Cerebellar nuclear complex (tissue), 1 donor: Measurements from ENCODE around the gene MBOAT7.
A peak's percentile ranks its signal among the peaks of the same experiment; 100 is the strongest.
"Not testable (repeated sequence)": the region's sequence is repeated elsewhere in the genome, so short reads cannot be mapped to it uniquely, and the experiment has no call there.

ENCODE experiments used
- DNase-seq, 2 experiments: peaks; one replicate each; lab custom pipeline; 2025; lab: John Stamatoyannopoulos, UW

MBOAT7 gene

DNA sequence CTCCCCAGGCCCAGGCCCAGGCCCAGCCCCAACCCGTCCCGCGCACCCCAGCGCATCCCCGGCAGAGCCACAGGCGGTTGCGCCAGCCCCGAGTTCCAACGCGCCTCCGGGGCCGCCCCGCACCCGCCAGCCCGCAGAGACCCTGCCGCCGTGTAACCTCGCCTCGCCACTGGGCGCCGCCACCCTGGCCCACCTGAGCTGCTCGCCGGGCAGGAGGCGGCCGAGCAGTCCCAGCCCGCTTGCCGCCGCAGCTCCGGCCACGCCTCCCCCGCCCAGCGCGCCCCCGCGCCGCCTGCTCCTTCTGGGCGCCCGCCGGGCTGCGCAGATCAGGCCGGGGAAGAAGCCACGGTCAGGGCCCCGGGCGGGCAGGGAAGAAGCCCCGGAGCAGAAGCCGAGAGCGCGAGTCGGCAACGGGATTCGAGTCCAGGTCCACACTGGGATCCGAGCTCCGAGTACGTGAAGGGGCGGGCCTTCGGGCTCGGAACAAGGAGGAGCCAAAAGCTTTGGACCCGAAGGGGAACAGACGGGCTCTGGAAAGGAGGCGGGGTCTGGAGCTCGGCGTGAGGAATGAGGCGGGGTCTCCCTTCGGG, at the start of gene MBOAT7:
Gene MBOAT7, minus strand, starts transcription at position 436 of the 590 bp plus-strand sequence. CDS start 1,072 bp downstream, outside the sequence.
- peak in 1 of 2 experiments; percentile 97 for DNase-seq

- DNase-seq: no peak
Observed at GRCh38 chr19:54233941-54234340, 44.6 kb upstream of the MBOAT7 start.

DNA sequence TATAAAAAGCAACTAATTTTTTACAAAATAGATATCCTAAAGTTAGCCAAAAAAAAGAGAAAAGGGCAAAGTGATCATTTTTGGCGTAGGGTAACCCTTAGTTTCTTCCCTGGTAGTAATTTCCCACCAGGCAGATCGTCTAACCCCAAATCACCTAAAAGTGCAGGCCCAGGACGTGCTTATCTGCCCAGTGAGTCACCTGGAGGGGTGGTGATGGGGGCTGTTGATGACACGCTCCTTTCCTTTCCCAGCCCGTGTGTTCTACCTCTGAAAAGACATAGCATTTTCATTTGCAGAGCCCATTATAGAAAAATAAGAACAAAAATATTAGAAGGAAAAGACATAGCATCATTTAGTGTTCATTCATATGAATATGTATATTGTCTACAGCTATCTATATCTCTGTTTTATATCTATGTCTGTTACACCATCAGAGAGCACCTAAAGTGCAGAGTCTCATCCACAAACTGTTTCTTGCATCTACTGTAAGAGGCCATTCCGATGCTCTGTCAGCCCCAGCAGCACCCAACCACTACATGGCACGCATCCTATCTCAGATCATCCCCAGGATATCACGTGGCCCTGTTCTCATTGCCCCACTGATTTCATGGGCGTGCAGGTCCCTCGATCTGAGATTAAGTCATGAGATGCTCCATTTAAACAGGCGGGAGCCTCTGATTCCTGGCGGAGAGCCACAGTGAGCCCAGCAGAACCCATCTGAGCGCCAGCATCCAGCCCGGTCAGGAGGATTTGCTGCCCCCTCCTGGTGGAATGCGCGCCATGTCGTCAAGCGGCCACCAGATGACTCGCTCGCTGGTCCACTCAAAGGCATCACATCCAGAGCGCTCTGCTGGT, 41.9 kb upstream of the MBOAT7 start:
- DNase-seq: peak in 1 of 2 experiments; percentile 11

GRCh38 chr19:54230031-54230430, 40.7 kb upstream of the MBOAT7 start:
- DNase-seq: no peak

GRCh38 chr19:54229146-54229545, 39.8 kb upstream of the MBOAT7 start:
- DNase-seq: no peak

DNA sequence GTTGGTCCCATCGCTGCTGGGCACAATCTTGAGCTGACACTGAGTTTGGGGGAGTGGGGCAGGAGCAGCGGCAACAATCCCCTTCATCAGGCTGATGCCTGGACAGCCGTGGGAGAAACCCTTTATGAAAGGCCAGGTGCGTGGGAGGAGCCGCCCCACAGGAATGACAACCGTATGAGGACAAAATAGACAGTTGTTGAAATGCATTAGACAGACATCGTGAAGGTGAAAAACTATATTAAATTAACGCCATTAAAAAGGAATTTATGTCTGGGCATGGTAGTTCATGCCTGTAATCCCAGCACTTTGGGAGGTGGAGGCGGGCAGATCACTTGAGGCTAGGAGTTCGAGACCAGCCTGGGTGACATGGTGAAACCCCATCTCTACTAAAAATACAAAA, 35.2 kb upstream of the MBOAT7 start:
- DNase-seq: not testable (repeated sequence)

DNA sequence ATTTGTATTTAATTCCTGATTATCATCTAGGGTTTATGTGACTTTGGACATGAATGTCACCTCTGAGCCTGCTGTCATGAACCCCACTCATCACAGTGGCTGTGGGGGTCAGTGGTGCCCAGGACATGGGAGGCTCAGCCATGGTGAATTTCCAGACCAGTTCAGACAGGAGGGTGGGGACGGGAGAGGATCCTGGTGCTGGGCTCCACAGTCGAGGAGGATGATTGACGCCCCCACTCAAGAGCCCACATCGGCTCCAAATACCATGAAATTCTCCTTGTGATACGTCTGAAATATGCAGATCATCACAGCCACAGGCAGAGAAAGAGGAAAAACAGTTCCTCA, 34.5 kb upstream of the MBOAT7 start:
- DNase-seq: not testable (repeated sequence)

DNA sequence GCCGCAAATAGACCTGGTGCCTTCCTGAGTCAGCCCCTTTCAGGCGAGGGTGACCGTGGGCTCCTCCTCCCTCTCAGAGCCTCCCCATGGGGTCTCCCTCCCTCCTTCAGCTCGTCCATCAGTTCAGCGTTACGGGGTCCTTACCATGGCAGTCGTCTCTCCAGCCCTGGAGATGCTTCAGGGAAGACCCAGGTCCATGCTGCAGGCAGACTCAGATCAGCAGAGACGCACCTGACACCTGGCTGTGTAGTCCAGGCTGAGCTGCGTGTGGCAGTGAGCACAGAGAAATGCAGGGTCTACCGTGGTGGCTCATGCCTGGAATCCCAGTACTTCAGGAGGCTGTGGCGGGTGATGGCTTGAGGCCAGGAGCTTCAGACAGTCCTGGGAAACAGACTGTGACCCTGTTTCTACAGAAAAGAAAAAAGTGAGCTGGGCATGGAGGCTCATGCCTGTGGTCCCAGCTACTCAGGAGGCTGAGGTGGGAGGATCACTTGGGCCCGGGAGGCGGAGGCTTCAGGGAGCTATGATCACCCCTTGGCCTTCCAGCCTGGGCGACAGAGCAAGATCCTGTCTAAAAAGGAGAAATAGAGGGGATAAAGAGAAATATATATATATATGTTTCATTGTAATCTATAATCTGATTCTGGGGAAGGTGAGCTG, 34.0 kb upstream of the MBOAT7 start:
- not testable (repeated sequence) for DNase-seq

DNA sequence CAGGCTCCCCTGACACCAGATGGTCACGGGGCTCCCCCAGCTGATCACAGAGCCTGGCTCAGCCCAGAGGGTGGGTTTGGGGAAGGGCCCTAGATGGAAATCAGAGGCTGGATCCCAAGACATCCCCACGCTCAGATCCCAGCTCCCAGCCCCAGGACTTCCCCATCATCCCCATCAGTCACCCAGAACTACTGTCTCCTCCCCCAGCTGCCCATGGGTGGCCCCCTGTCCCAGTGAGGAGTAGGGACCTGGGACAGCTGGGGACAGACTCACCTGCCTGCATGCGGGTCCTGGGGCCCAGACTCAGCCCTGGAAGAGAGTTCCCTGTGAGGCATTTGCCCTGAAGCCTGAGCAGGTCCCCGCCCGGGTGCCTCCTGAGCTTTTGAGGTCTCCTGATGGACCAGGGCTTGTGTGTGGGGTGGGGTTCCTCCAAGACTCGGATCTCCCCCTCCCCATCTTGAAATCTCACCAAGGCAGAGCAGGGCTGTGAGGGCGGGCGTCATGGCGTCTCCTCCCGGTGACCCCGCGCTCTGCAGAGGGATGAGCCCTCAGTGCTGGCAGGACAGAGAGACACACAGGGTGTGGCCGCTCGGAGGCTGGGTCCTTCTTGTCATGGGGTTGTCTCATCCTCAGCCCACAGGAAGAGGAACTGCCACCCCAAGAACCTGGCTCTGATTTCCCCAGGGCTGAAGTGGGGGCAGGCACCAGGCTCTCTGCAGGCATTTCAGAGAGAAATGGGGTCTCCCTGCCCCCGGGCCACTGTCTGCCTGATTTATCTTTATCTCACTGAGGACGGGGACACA, 33.3 kb upstream of the MBOAT7 start, which contains the start of gene LILRB3:
Gene LILRB3, minus strand, starts transcription at position 534 of the 803 bp plus-strand sequence. Its CDS starts 31 bp downstream, at position 503.
- not testable (repeated sequence) for DNase-seq

DNA sequence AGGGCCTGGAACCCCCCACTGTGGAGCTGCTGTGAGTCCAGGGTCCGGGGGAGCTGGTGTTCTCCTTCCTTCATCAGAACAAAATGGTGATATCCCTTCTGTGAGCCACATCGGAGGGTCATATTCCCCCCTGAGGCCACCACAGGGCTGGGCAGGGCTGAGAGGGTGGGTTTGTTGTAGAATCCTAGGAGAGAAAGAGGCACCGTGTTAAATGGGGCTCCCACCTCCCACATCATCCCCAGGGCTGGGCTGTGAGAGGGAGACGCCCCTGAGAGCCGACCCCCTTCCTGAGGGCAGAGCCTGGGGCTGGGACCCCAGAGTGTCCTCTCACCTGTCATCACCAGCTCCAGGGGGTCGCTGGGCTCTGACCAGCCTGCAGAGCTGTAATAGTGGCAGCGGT, 32.6 kb upstream of the MBOAT7 start:
- DNase-seq: not testable (repeated sequence)

GRCh38 chr19:54219702-54220101, 30.3 kb upstream of the MBOAT7 start:
- not testable (repeated sequence) for DNase-seq

- DNase-seq: no peak
Observed at GRCh38 chr19:54218960-54219661, 29.7 kb upstream of the MBOAT7 start.

- DNase-seq: no peak
Observed at GRCh38 chr19:54218259-54218658, 28.9 kb upstream of the MBOAT7 start.

DNA sequence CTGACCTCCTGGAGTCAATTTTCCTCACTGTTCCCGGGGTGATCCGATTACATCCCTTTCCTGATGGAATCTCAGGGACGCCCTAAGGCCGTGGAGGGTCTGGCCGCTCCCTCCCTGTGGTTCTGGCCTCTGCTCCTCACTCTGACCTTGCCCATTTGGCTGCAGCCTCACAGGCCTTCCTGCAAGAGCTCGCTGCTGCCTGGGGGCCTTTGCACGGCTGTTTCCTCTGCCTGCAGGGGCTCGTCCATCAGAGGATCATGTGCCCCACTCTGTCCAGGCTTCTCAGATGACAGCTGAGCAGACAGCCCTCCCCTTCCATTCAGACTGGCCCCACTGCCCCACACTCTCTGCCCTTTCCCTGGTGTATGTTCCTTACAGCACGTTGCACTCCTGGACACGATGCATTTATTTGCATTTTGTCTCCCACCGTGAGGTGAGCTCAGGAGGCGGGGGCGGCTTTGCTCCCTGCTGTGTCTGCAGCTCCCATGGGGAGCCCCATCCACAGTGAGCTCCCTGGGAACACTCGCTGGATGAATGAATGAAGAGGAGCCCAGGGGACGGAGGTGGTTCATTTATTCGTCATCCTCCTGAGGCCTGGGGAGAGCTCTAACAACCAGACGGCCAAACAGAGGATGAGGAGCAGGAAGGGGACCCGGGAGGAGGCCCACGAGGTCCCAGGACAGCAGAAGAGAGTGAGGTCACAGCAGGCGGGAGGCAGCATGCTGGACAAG, 28.3 kb upstream of the MBOAT7 start:
- DNase-seq: not testable (repeated sequence)

- DNase-seq: no peak
Observed at GRCh38 chr19:54216869-54217268, 27.5 kb upstream of the MBOAT7 start.

- DNase-seq: not testable (repeated sequence)
Observed at GRCh38 chr19:54214734-54215133, 25.4 kb upstream of the MBOAT7 start.

DNA sequence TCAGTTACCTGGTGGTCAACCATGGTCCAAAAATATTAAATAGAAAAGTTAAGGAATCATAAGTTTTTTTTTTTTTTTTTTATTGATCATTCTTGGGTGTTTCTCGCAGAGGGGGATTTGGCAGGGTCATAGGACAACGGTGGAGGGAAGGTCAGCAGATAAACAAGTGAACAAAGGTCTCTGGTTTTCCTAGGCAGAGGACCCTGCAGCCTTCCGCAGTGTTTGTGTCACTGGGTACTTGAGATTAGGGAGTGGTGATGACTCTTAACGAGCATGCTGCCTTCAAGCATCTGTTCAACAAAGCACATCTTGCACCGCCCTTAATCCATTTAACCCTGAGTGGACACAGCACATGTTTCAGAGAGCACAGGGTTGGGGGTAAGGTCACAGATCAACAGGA, 24.8 kb upstream of the MBOAT7 start:
- DNase-seq: not testable (repeated sequence)

GRCh38 chr19:54211235-54211634, 21.9 kb upstream of the MBOAT7 start:
- no peak for DNase-seq

DNA sequence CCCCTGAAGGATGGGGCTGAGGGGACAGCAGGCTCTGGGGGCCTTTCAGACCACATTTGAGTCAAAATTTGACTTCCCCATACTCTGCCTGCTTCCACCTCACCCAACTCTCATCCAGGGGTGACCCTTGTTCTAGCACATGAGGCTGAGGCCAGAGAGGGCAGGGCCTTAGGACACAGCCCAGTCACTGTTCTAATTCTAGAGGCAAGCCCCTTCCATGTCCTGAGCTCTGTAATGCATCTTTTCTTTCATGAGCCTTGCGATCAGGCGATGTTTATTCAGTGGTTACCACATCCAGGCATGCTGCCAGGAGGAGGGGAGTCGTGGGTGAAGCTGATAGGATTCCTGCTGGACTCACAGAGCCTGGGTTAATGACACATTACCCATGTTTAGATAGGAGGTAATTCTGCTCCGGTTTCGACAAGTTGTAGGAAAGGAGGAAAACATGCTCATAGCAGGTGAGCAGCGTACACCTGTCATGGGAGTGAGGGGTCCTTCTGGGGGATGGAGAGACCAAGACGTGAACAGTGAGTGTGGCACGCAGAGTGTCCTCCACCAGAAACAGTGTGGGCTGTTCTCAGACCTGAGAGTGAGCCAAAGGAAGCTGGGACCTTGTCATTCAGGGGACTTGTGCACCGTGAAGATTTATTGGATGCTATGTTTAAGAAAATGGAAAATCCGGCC, 20.6 kb upstream of the MBOAT7 start:
- no peak for DNase-seq
